ENCODE measurements around the gene MSRB1.
A peak's percentile ranks its signal among the peaks of the same experiment; 100 is the strongest.
"Not testable (repeated sequence)": the region's sequence is repeated elsewhere in the genome, so short reads cannot be mapped to it uniquely, and the experiment has no call there.

MSRB1 gene

DNA sequence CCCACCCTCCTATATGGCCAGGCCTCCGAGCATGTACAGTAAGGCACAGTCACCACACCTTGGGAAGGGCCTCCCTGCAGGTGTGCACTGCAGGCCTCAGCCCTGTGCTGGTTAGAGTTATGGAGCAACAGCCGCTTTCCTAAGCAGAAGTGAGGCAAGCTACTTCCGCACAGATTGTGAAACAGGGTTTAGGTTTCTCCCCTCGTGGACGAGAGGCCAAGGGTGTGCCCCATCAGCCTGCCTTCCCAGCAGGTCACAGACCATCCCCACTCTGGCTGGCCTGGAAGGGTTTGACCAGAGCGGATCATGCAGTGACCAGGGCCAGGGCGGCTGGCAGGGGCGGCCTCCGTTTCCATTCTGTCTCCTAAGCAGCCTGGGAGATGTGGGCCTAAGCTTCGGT lies 4.7 kb downstream of the MSRB1 start:
- DNase-seq, result peak; percentile 8 to 49

DNA sequence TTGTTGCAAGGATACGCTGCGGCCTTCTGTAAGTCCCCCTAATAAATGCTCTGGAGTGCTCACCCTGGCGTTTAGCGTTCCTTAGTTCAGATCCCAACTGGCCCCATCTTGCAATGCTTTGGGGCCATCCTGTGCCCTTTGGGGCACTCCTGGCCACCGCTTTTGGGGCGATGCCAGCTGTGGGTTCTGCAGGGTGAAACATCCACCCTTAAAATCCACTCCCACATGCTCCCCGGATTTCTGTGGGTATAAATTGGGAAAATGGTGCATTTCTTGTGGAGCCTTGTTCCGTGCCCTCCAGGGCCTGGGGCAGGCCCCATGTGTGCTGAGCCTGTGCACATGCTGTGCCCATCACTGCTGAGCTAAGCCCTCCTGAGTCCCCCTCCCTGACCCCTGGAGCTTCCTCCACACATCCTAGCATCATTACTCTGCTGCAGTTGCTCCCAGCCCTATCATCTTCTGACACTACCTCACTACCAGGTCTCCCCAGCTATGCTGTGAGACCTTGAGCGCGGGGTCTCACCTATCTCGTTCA lies 6.0 kb downstream of the MSRB1 start:
- no peak for DNase-seq

DNA sequence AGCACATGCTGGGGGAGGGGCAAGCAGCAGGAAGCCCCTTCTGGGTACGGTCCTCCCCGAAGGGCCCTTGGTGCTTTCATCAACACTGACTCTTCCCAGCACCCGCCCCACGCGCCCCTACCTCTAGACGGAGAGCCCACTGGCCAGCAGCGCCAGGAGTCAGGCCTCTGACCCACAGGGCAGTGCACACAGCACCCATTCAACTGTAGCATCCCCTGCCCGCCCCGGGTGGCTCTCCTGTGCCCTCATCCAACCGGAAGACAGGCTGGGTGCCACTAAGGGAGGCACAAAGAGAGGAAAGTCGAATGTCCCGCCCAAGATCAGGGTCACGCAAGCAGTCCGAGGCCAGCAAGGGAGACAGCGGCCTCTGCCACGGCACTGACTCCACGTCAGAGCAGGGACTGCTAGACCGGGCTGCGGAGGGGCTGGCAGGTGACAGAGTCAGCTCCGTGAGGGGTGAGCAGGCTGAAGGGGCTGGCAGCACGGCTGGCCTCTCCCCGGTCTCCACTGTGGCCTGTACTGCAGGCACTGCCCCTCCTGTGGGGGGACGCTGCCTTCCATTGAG lies 9.8 kb downstream of the MSRB1 start:
- DNase-seq, result no peak

DNA sequence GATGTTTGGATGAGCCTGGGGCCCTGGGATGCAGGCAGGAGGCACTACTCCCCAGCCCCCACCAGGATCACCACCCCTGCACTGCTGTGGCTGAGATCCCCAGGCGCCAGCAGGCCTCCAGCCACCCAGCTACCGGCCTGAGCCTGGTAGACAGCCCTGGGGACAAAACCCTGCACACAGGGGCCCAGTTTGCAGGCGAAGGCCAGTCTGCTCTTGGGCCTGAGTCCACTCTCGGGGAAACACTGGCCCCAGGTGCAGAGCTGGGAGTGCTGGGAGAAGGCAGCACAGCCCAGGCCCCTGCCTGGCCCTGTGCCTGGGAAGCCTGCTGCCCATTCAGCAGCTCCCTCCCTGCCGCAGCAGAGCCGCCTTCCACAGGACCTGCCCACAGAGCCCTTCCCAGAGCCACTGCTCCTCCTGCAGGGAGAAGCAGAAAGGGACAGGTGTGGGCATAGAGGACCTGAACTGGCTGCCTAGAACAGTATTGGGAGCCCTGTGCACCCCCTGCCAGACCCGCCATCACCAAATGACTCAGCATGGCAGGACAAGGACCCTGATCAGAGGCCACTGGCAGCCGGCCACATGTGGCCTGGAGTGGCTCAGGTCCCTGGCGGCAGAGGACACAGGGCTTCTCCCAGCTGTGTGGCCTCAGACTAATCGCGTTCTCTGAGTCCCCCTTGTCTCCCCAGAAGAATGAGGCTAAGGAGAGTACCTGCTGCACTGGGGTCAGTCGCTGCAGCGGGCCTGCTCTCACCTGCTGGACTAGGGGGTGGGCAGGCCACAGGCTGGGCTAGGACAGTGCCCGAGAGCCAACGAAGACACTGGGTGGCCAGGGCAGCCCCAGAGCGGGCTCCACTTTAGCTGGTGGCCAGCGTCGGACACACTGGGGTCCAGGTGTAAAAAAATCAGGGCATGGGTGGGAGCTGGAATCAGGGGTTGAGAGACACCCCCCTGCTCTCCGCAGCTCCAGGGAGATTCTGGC lies 10.7 kb downstream of the MSRB1 start:
- DNase-seq, result no peak

DNA sequence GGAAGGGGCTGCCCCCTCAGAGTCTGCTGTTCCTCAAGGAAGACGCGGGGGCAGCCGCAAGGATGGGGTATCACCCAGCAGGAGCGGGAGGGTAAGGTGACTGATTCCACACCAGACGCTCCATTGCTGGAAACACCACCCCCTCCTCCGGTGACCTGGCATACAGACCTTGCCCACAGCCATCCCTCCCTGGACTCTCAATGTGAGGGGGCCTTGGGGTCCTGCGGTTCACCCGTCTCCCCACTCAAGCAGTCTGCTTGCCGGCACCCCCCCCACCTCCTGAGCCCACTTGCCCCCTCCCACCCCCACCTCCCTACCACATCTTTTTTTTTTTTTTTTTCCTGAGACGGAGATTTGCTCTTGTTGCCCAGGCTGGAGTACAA lies 12.7 kb downstream of the MSRB1 start:
- DNase-seq, result no peak

DNA sequence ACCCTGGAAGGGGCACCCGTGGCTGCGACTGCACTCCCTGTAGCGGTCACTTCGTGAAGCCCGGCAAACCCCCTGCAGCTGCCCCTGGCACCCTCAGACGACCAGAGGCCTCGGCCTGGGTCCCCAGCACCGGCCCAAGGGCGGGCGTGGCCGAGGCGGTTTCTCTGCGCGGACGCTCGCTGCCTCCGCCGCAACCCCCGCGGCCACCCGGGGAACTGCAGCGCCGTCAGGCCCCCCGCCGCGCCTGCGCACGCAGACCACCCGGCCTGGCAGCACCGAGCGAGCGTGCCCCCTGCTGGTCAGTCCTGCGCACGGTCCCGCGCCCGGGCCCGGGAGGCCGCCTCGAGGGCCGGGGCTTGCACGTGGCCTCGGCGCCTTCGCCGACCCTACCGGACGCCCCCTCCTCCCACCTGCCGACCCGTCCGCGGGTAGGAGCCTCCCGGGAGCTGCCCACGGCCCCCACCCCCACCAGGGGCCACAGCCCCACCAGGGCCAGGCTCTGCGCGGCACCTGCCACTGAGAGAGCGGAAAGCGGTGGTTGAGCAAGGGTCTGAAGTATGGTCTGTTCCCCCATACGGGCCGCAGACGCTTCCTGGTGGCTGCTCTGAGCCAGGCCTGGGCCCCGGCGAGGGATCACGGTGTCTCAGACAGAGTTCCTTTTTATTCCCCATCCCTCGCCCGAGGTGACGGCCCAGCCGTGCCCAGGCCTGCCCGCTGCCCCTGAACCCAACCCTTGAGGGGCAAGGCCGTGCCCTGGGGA lies 13.2 kb downstream of the MSRB1 start:
- DNase-seq, result peak; percentile 88 to 93

DNA sequence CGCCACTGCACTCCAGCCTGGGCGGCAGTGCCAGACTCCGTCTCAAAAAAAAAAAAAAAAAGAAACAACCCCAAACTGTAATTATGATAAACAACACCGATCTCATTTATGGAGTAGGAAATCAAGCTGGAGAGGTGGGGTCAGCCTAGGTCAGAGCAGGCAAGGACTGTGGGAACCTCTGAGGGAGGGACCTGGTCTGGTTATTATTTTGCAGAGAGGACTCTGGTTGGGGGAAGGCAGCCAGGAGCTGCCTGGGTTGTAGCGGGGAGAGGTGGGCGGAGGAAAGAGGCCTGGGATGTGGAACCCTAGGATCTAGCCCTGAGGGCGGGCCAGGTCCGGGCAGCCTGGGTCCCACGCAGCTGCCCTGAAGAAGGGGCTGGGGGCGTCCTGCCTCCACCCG lies 13.9 kb downstream of the MSRB1 start:
- DNase-seq, result peak in 1 of 2 donors; percentile 24

DNA sequence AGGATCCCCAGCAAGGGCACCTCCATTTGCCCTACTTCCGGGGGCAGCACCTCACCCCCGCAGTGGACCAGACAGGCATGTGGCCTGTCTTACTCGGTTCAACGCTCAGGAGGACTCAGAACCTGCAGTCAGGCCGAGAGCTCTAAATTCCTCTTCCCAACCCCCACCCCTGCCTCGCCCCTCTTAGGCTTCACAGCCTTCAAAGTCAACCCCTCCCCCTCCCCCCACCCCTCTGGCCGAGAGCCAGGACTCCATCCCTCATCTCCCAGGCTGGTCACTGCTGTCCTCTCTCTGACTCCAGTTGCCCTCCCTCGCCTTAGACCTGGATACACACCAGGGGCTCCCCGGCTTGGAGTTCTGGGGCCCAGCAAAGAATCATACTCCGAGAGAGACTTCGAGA lies 16.7 kb downstream of the MSRB1 start:
- DNase-seq, result no peak

DNA sequence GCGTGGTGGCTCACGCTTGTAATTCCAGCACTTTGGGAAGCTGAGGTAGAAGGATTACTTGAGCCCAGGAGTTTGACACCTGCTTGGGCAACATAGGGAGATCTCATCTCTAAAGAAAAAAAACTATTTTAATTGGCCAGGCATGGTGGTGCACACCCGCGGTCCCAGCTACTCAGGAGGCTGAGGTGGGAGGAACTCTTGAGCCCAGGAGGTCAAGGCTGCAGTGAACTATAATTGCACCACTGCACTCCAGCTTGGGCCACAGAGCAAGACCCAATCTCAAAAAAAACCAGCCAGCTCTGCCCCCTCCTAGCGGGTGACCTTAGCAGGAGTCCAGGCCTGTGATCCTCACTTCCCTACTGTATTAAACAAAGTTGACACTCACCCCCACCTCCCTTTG lies 18.9 kb downstream of the MSRB1 start:
- DNase-seq, result no peak

DNA sequence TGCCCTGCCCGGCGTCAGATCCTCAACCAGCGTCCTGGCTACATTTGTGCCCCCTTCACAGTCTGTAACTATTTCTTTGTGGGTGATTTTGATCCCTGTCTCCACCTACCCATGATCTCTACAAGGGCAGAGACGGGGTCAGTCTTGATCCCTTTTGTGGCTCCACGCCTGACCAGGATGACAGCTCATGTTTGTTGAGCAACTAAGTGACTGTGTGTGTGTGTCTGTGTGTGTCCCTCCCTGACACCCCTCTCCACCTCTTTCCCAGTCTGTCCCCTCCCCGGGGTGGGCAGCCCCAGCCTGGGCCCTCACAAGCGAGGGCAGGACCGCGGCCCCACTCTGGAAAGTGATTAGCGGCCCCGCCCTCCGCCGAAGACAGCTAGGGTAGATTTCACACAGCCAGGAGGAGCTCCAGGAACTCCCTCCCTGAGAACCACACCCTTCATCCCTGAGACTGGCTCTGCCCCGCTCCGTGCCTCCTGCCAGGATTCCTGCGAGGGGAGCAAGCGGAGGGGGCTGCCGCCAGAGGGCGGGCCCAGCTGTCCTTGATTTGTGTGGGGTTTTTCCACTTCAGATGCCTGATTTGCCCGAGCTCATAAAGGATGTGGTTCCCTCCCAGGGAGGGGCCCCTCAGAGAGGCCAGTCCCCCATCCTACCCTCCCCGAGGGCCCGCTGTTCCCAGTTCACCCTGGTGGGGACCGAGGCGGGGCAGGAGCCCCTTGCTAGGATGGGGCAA lies 19.5 kb downstream of the MSRB1 start:
- peak in 1 of 2 donors; percentile 24 for DNase-seq

DNA sequence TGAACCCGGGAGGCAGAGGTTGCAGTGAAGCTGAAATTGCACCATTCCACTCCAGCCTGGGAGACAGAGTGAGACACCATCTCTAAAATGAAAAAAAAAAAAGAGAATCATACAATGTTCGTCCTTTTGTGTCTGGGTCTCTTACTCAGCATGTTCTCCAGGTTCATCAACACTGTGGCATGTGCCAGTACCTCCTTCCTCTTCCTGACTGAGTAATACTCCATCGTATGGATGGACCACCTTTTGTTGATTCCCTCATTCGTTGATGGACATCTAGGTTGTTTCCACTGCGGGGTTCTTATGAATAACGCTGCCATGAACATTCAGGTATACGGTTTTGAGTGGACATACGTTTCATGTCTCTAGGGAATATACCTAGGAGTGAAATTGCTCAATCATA lies 20.6 kb downstream of the MSRB1 start:
- no peak for DNase-seq

DNA sequence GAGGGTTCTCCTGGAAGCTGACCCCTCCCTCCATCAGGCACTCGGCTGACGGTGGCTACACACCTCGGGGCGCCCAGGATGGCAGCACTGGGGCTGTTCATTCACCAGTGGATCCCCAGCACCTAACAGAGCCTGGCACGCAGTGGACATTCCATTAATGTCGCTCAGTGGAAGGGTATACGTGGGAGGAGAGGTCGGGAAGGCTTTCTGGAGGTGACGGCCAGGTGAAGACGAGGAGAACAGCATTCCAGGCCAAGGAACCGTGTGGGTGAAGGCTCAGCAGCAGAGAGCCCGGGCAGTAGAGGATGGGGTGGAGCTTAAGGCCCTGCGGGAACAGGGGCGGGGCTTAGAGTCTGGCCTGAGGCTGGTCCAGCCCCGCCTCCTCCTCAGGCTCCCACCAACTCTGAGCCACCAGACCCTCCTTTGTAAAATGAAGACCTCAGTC lies 22.2 kb downstream of the MSRB1 start:
- no peak for DNase-seq

DNA sequence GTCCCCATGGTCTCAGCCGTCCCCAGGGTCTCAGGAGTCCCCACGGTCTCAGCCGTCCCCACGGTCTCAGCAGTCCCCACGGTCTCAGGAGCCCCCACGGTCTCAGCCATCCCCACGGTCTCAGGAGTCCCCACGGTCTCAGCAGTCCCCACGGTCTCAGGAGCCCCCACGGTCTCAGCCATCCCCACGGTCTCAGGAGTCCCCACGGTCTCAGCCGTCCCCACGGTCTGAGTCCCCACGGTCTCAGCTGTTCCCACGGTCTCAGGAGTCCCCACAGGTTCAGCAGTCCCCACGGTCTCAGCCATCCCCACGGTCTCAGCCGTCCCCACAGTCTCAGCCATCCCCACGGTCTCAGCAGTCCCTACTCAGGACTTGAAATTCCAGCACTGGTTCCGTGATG lies 22.9 kb downstream of the MSRB1 start:
- DNase-seq, result not testable (repeated sequence)

DNA sequence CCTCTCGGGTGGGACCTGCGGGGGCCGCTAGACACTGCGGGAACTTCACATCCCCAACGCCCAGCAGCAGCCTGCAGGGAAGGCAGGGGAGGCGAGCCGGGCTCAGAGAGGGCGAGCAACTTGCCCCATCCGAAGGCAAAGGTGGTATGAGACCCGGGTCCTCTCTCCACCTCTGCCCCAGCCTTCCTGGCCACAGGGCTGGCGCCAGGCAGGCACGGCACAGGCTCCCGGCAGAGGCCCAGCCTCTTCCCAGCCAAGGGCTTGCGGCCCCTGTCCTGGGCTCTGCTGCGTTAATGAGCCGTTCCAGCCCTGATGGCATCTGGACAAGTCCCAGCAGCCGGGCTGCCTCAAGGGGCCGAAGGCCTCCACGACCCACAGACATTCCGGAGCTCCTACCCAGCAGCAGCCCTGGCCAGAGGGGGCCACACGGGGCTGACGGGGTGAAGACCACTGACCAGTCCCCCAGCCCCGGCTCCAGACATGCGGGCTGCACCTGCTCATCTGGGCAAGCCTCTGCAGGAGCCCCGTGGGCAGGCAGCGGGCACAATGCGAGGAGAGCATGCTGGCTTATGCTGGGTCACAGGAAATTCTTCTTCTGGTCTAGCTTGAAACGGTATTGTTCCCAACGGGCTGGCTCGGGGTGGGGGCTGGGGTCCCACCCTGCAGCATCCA lies 23.5 kb downstream of the MSRB1 start:
- DNase-seq, result no peak

DNA sequence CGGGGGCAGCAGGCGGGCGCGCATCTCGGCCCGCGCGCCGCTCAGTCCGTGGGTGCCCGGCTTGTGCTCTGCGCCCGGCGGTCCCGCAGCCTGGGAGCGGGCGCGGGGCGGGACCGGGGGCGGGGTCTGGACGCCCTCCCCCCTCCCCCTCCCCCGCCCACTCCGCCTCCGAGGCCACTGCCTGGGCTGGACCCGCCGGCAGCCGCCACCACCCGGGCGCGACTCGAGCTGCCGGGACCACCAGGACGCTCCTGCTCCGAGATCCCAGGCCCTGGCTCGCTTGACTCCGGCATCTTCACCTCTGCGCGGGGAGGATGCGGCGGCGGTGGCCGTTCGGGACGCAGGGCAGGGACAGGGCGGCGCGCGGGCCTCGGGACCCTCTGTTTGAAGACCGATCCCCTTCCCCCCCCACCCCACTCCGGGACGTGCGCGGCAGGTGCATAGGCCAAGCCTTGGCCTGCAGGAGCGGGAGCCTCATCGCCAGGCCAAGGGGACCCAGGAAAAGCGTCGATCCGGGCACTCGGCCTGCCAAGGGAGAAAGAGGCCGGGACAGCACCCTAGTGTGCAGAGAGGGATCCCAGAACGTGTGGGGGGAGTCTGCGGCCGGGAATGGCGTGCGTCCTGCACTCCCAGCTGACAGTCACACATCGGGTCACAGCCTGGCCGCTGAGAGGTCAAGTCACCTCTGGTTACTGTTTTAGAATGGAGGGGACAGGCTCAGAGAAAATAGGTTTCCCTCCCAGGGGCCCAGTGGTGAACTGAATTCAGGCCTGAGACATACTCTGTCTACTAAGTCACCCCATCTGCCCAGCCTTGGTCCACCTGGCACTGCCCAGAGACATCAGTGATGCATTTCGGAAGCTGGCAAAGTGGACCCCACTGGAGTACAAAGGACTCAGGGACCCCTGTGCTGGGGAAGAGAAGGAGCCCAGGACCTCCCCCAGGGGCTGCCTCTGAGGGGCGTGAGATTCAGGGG lies 24.4 kb downstream of the MSRB1 start, which contains the start of gene HS3ST6:
Gene HS3ST6, minus strand, starts transcription at position 65 of the 976 bp plus-strand sequence. CDS start 92 bp downstream, outside the sequence.
- no peak for DNase-seq

DNA sequence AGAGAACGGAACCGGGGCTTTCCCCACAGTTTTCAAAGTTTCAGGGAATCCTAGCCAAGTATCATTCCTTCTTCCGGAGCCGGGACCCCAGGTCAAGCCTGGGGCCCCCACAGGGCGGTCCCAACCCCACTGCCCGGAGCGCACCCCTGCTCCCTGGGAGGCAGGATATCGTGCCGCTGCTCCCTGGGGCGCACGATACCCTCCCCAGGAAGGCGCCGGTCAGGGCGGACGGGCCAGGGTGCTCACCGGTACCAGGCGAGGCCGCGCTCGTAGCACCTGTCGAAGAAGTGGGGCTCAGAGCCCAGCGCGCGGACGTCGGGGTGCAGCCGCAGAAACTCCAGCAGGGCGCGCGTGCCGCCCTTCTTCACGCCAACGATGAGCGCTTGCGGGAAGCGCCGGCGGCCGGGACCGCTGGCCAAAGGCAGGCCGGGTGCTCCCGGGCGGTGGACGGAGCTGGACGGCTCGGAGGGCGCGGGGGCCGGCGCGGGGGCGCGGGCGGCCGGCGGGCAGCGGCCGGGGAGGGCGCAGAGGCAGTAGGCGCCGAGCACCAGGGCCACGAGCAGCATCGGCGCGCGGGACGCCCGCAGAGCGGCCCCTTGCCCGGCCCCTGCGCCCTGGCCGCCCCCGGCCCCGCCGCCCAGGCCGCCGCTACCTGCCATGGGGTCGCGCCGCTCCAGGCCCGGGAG lies 25.2 kb downstream of the MSRB1 start:
- DNase-seq, result no peak

DNA sequence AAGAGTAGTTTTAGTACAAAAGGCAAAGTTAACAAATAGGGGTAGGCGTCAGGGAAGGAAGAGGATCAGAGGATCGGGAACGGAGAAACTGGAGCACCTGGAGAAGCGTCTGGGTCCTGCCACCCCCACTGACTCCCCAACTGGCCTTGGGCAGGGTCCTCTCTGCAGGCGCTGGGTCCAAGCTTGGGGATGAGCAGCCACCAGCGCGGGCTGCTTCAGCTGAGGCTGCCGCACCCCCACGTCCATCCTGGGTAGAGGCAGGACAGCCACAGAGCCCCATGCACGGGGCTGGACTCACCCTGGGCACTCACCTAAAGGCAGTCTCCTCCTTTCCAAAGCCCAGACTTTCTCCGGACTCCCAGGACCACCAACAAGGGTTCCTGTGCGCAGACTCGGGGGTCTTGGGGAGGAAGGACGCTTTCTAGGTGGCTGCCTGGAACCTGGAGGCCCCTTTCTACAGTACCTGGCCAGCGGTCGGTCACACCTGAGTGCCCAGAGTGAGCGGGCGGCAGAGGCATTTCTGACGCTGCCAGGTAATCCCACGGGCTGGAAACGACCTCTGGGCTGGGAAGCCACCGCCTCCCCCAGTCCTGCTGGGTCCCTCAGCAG lies 25.8 kb downstream of the MSRB1 start:
- no peak for DNase-seq

DNA sequence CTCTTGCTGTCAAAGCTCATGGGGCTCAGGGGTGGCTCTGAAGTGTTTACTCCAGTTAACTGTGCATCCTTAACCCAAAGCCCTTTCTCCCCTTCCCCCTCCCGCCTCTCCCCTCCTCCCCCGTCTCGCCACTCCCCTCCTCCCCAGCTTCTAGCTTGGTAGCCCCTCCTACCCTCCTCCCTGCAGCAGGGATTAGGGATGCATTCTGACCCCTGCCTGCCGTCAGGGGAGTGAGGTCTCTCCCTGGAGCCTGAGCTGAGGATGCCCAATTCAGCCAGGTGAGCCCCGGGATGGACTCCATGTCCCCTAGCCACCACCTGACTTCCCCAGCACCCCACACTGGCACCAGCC lies 26.4 kb downstream of the MSRB1 start:
- DNase-seq, result no peak

All from CD4-positive, alpha-beta T cell treated with Interferon alpha-2 for 1 hour (primary cell).